Activated T-helper 1 cell treated with anti-CD3 and anti-CD28 coated beads, Interleukin-2, amount 50 U/mL, for 16 hours (primary cell): Measurements from ENCODE around the gene ACSM3.
"Not testable (repeated sequence)": the region's sequence is repeated elsewhere in the genome, so short reads cannot be mapped to it uniquely, and the experiment has no call there.

Experiments used
- DNase-seq, 2 donors: peaks; one replicate each; pipeline ENCODE4 v3.0.0-alpha.2; 2020; ENCODE audit warnings: low read depth in 1 of 2, low spot score in 1 of 2

ACSM3 gene

DNA sequence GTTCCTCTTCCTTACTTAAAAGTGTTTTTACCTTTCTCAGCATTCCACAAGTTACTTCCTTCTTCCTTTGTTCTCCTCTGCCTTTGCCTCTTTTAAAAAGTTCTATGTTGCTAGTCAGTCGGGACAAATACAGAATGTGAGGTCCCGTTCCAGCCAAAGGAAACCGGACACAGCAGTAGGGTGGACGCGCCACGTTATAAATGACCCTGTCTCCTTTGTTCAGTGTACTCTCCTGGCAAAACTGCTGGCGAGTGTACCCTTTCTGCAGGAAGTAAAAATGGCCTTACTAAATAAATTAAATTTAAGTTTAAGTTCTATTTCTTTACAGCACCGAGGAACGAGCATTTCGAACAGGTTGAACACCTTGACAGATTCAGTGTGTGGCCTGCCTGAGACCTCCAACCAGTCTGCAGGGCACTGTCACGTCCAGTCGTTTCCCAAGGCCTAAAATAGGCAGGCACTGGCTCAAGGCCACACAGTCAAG lies 41.9 kb downstream of the ACSM3 start:
- DNase-seq: not testable (repeated sequence)

DNA sequence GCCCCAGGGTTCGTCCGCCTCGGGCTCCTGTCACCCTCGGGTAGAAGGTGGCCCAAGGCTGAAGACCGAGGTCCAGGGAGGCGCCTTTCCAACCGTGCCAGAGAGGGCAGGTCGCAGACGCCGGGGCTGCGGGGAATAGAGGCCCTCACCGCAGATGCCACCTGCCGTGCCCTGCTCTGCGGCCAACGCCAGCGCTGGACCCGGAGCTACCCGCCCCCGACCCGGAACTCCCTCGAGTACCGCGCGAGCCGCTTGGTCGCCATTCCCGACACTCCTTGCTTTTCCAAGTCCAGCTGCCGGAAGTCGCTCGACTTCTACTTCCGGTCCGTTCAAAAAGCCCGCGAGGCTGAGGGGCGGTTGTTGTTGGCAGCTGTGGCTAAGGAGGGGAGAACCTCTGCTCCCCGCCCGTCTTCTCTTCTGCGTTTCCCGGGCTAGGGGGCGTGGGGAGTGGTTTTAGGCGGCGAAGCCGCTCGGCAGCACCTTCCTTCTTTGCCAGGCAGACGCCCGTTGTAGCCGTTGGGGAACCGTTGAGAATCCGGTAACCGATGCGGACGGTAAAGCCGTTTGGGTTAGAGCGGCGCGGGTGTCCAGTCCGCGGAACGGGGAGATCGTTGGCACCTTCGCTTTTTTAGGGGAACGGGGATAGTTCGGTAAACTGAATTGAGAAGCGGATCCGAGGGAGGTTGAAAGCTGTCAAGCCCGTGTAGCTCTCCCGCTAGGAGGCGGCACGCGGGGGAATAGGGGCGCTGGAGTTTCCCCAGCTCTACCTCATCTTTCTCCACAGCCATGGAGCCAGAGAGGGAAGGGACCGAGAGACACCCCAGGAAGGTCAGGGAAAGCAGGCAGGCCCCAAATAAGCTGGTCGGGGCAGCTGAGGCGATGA lies 42.6 kb downstream of the ACSM3 start, which contains the start of the genes ERI2 and REXO5:
Gene ERI2, minus strand, starts transcription at position 305 of the 883 bp plus-strand sequence. Its CDS starts 42 bp downstream, at position 263.
Gene REXO5, plus strand, starts transcription at position 360 of the 883 bp plus-strand sequence. Its CDS starts 427 bp downstream, at position 787.
- DNase-seq: peak; percentile 52 to 62

DNA sequence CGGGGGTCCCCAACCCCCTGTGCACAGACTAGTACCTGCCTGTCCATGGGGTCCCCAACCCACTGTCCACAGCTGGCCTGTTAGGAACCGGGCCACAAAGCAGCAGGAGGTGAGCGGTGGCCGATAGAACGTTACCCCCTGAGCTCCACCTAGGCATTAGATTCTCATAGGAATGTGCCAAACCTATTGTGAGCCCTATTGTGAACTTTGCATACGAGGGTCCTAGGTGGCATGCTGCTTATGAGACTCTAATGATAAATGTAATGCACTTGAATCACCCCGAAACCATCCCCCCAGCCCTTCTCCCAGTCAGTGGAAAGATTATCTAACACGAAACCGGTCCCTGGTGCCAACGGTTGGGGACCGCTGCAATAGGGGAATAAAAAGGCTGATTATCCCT lies 44.0 kb downstream of the ACSM3 start:
- DNase-seq: no peak

DNA sequence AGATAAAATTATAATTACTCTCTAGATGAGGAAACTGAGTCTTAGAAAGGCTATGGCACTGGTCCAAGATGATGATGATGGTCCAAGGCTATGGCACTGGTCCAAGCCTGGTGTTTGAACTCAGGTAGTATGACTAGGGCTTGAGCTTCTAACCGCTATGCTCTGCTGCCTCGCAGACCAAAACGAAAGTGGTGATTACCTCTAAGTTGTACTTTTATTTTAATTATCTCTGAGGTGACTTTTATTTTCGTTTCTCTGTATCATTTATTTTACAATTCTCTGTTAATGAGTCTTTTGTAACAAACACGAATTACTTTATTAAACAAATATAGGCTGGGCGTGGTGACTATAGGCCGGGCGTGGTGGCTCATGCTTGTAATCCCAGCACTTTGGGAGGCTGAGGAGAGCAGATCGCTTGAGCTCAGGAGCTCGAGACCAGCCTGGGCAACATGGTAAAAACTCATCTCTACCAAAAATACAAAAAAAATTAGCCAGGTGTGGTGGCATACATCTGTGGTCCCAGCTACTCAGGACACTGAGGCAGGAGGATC lies 48.1 kb downstream of the ACSM3 start:
- DNase-seq: no peak

DNA sequence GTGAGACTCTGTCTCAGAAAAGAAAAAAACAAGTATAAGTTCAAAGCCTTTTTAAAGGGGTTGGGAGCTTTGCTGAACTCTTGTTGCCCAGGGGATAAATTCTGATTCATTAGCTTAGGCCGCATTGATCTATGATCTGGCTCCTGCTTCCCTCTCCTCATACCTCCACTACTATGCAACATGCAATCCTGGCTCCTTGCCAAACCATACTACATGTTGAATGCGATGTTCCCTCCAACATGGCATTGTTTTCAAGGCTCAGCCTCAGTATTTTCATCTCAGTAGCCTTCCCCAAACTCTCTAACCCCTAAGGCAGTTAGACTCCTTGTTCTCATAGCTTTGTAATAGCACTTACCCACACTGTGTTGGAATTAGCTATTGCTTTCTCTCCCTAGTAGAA lies 48.7 kb downstream of the ACSM3 start:
- DNase-seq: no peak

DNA sequence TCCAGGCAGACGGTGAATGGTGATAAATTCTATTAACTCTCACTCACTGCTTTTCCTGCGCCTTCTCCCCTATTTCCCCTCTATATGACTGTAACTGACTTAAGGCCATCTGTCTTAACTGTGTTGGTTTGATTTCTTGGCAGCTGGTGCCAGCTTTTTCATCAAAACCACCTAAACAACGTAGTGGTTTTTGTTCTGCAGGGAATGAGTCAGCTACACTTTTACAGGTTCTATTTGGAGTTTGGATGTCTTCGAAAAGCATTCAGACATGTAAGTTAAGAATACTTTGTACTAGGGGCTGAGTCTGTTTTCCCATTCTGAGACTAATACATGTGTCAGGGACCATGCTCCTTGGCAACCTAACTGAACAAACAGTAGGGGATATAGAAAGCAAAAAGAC lies 51.0 kb downstream of the ACSM3 start:
- no peak for DNase-seq

DNA sequence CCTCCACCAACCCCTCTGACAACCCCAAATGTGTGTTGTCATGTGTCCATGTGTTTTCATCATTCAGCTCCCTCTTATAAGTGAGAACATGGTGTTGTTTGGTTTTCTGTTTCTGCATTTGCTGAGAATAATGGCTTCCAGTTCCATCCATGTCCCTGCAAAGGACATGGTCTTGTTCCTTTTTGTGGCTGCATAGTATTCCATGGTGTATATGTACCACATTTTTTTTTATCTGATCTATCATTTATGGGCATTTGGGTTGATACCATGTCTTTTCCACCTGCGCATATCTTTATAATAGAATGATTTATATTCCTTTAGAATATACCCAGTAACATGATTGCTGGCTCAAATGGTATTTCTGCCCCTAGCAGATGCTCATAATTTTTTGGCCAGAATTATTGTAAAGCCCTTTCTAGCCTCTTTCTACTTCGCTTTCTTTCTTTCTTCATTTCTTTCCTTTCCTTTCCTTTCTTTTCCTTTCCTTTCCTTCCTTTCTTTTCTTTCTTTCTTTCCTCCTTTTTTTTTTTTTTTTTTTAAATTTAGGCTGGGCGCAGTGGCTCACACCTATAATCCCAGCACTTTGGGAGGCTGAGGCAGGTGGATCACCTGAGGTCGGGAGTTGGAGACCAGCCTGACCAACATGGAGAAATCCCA lies 55.2 kb downstream of the ACSM3 start:
- no peak for DNase-seq

DNA sequence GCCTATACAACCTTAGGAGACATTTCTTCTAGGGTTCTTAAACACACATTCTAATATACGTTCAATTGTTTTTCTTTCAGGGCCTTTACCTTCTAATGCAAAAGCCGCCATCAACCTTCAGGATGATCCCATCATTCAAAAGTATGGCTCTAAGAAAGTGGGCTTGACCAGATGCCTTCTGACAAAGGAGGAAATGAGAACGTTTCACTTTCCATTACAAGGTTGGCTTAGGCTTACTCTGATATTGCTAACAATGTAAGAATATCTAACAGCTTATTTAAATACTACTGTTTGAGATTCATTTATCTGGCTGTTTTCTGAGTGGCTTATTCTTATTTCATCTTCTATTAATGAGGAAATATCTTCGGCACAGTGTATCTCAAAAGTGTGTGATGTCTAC lies 57.9 kb downstream of the ACSM3 start:
- no peak for DNase-seq

DNA sequence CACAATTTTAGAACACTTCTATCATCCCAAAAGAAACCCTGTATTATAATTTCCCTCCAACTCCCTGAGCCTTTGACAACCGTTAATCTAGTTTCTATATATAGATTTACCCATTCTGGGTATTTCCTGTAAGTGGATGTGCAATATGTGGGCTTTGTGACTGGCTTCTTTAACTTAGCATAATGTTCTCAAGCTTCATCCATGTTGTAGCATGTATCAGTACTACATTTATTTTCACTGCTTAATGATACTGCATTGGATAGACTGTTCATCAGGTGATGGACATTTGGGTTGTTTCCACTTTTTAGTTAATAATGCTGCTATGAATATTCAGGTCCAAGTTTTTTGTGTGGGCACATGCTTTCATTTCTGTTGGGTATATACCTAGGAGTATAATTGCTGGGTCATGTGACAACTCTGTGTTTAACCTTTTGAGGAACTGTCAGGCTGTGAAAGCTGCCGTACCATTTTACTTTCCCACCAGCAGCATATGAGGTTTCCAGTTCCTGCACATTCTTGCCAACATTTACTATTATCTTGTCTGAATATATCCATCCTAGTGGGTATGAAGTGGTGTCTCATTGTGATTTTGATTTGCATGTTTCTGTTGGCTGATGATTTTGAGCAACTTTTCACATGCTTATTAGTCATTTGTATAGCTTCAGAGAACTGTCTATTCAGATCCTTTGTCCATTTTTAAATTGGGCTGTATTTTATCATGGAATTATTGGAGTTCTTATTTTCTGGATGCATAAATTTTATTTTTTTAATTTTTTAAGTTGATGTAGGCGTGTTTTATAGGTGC lies 58.9 kb downstream of the ACSM3 start:
- DNase-seq: no peak

DNA sequence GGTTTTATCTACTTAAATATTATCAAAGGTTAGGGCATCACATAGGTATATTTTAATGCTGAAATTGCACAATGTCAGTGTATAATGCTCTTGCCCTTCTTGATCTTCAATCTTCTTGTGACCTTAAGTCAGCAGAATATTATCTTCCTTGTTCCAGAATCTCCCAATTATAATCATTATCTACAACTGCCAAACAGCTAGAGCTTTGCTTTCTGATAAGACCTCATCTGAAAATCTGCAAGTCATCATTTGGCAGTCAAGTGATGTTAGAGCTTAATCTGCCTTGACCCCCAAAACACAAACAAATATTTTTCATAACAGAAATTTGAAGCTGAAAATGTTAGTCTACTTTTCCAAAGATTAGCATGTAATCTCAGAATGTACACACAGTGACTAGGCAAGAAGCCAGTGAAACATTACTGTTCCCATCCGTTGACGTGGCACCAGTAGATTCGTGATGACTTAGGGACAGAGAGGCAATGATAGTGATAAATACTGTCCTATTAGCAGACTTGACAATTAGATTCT lies 62.3 kb downstream of the ACSM3 start:
- no peak for DNase-seq

DNA sequence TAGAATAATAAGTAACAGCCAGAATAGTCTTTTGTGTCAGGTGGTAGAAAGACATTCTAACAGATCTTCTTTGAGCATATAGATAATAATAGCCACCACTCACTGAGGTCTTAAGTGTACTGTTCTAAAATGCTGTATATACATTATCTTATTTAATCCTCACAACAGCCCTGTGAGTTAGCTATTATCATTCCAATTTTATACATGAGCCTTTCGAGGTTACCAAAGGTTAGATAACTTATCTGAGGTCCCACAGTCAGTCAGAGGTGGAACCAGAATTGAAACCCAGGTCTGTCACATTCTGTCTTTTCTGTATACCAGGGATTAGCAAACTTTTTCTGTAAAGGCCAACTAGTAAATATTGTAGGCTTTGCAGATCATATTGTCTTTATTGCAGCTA lies 65.7 kb downstream of the ACSM3 start:
- no peak for DNase-seq

DNA sequence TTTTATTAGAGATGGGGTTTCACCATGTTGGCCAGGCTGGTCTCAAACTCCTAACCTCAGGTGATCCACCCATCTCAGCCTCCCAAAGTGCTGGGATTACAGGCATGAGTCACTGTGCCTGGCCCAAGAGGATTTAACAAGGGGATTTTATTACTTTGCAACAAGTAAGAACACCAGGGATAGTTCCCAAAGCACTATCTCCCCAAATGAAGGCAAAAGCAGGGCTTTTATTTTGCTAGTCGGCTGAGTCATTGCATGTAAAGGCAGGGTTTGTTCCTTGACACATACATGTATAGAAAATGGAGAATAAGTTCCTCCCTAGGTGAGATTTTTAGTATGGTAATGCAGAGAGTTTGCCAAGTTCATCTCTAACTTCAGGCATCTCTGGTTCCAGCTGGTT lies 66.6 kb downstream of the ACSM3 start:
- DNase-seq: no peak

DNA sequence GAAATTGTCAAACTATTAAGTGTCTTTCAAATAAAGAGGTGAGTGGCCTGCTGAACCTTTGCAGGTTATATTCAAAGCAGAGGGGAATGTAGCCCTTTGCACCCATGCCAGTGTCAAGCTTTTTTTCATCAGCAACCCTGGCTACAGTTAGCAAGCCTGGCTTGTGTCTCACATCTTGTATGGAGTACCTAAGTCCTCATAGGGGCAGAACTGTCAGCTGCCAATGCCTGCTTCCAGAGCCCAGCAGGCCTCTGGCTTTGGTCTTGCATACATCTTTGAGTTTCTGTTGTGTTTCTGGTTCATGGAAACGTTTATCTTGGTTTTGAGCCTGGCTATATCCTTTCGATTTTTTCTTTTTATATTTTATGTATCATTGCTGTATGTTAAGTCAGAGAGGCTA lies 69.3 kb downstream of the ACSM3 start:
- no peak for DNase-seq

DNA sequence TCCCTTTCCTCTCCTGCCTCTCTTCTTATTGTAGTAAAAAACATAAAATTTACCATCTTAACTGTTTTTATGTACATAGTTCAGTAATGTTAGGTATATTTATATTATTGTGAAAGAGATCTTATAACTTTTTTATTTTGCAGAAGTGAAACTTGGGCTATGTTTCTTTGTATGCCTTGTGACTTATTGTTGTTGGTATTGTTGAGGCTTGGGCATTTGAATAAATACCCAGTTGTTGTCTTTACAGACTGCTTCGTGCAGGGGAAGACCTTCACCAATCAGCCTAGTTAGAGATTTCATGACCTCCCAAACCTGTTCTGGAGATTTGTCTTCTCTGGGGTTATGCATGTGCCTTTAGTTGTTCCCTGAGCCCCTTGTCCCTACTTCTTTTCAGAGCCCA lies 74.4 kb downstream of the ACSM3 start:
- no peak for DNase-seq

DNA sequence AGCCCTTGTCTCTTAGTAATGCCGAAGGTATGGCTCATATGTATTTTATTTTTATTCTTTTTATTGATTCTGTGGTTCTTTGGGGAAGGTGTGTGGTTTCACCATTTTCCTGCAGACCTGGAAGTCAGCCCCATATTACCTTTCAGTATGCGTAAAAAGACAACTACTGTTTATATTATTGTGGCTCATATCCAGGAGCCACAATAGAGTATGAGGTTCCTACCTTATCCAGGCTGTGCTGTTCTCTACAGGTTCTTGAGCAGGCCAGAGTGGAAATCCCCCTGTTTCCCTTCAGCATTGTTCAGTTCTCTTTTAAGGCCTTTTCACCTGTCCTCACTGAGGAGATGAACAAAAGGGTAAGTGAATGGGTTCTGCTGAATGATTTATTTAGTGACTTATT lies 75.7 kb downstream of the ACSM3 start:
- no peak for DNase-seq

DNA sequence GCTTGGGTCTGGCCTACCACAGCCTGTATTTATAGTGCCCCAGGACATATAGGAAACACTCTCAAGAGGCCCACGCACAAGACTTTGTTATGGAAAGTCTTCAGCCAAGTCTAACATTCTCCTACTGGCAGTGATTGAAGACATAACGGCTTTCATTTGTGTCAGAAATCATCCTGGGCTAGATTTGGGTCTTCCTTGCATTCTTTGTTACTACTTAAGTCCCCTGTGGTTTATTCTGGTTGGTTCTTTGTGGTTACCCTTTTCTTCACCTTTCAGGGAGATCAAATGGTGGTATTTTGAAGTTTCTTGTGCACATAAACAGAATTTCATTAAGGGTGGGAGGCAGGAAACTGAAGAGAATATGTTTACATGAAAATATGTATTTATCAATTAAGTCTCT lies 80.2 kb downstream of the ACSM3 start:
- DNase-seq: no peak

DNA sequence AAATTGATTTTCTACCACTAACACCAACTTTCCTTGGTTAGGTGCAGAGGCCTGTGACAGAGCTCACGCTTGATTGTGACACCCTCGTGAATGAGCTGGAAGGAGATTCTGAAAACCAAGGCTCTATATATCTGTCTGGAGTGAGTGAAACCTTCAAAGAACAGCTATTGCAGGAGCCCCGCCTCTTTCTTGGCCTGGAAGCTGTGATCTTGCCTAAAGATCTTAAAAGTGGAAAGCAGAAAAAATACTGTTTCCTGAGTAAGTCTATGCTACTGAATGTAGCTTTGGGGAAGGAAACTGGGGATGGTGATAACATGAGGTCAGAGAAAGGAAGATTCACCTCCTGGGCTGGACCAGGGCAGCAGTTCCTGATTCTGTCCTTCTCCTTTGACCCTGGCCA lies 80.8 kb downstream of the ACSM3 start:
- no peak for DNase-seq

DNA sequence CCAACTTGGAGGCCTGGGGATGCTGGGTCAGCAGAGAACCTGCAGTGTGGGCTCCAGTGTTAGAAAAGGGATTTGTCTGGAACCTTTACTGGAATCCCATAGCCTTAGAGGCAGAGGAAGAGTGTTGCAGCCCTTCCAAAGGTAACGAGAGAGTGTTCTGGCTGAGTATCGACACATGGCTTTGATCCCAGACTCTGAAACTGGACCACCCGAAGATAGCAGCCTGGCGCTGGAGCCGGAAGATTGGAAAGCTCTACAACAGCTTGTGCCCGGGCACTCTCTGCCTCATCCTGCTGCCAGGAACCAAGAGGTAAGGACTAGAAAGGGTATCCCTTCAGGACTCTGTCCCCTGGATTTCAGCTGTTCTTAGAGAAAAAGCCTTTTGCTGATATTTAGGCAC lies 82.2 kb downstream of the ACSM3 start:
- no peak for DNase-seq

DNA sequence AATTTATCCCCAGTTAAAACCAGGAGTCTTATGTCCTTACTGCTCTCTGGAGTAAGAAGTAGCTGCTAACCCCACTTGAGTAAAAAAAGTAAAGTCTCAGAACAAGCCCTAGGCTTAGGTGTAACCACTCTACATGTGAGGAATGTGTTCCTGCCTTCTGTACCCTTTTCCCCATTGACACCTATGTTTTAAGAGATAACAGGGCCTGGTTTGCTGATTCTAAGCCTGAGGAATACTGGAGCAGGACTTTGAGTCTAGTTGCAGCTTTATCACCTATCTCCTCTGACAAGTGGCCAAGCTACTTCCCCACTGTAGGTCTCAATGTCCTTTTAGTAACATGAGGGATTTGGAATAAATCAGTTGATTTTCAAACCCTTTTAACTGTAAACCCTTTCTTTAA lies 82.7 kb downstream of the ACSM3 start:
- no peak for DNase-seq
